GM19023 (cell line): Measurements from ENCODE around the gene RELA.

Source experiments
- ATAC-seq: cut with Tn5 transposase; IDR thresholded peaks from one replicate; pipeline ENCODE4 v1.9.1; 2021; ENCODE audit warnings: mild to moderate bottlenecking, moderate library complexity; ENCODE audit not compliant: unreplicated experiment

The RELA gene

GRCh38 chr11:65634440-65634839 lies 28.3 kb downstream of the RELA start:
- no peak for ATAC-seq

GRCh38 chr11:65634109-65634436 lies 28.6 kb downstream of the RELA start:
- ATAC-seq = no peak

GRCh38 chr11:65633390-65634108 lies 29.2 kb downstream of the RELA start:
- no peak for ATAC-seq

- ATAC-seq = no peak
These were observed 32.5 kb downstream of the RELA start for GRCh38 chr11:65630215-65630614.

- ATAC-seq = no peak
These were observed 33.1 kb downstream of the RELA start for GRCh38 chr11:65629579-65629978.

- no peak for ATAC-seq
These were observed 35.5 kb downstream of the RELA start for GRCh38 chr11:65627202-65627601.

GRCh38 chr11:65625628-65626342 lies 36.9 kb downstream of the RELA start:
- ATAC-seq = no peak

- no peak for ATAC-seq
These were observed 37.6 kb downstream of the RELA start for GRCh38 chr11:65624931-65625627.

- ATAC-seq = no peak
These were observed 38.7 kb downstream of the RELA start for GRCh38 chr11:65623852-65624616.

GRCh38 chr11:65623177-65623576 lies 39.5 kb downstream of the RELA start:
- no peak for ATAC-seq

- ATAC-seq = no peak
These were observed 40.7 kb downstream of the RELA start for GRCh38 chr11:65622011-65622410.

- no peak for ATAC-seq
These were observed 41.3 kb downstream of the RELA start for GRCh38 chr11:65621460-65621859.

GRCh38 chr11:65620666-65621065 lies 42.0 kb downstream of the RELA start:
- ATAC-seq = no peak

GRCh38 chr11:65619281-65619928 lies 43.3 kb downstream of the RELA start:
- ATAC-seq = no peak

- ATAC-seq = no peak
These were observed 44.0 kb downstream of the RELA start for GRCh38 chr11:65618763-65619162.

- ATAC-seq = no peak
These were observed 44.5 kb downstream of the RELA start for GRCh38 chr11:65617990-65618751.

- ATAC-seq = no peak
These were observed 45.4 kb downstream of the RELA start for GRCh38 chr11:65617136-65617850.

- no peak for ATAC-seq
These were observed 46.1 kb downstream of the RELA start for GRCh38 chr11:65616575-65617001.

GRCh38 chr11:65615950-65616574 lies 46.7 kb downstream of the RELA start:
- ATAC-seq = peak; percentile 3
